T-helper 22 cell (primary cell): ENCODE data around the gene CLSTN3.

ENCODE experiments used
- DNase-seq: peaks from one replicate; pipeline ENCODE4 v3.0.0-alpha.2; 2020; ENCODE audit warnings: low read depth

Gene CLSTN3

DNA sequence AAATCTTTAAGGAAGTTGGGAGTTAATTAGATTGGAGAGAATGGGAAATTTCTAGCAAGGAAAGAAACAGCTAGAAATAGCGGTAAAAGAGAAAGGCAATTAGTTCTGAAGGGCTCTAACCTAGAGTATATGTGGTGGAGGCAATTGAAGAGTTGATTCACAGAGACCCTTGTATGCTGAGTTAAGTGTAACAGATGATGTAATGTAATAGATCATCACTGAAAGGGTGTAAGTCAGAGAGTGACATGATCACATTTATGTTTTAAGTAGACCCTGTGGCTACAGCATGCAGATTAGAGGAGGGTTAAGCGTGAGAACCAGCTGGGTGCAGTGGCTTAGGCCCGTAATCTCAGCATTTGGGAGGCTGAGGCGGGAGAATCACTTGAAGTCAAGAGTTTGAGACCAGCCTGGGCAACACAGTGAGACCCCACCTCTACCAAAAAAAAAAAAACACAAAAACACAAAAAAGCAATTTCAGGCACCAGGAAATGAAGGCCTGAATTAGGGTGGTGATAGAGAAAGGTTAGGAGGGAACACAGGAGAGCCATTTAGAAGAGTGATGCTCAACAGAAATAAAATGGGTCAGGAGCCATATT lies 4.4 kb upstream of the CLSTN3 start:
- no peak for DNase-seq

DNA sequence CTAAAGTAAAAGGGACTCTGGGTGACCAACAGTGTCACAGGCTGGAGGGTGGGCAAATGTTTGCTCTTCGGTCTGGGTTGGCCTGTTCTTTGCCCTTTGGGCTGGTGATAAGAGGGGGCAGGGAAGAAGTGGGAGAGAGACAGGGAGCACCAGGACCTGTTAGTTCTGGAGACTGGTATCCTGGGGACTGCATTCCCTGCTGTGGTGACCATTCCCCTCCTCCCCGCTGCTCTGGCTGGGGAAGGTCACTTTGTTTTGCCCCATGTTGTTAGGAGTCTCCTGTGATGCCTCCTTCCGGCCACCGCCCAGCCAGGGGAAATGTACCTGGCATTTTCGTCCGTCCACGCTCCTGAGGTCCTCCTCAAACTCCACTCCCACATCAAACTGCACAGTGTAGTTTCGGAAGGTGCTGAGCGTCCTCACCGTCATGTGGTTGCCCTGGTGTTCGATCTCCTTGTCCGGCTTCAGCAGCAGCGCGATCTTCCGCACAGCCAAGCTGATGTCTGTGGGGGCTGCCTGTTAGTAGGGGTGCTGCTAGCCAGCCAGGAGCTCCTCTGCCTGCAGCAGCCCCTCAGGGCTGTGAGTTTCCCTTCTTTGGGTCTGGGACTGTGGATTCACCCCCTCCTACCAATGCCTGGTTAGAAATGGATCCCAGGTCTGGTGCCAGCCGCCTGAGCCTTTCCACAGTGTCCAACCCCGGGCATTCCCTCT lies 2.1 kb upstream of the CLSTN3 start:
- no peak for DNase-seq

DNA sequence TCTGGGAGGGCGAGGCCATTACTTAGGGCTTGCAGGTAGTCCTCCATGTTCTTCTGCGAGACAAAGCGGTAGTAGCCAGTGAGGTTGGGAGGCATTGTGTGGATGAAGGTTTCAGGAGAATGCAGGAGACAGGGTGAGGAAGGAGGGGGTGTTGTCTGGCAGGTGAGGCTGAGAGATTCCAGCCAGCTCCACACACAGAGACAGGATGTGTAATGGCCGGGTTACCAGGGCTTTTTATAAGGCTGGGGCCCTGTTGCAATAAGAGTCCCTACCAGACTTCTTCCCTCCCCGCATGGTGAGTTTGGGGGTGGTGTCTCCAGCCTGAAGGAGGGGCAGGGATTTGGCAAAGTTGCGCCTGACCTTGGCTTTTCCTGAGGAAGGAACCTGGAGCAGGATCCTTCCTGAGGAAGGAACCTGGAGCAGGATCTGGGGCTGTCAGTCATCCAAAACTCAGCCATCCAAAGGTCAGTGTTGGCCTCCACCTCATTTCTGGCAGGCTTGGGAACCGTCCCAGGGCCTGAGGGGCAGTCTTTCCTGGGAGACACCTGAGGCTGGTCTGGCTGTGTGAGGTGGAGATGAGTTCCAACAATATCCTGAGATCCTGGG lies 1.4 kb upstream of the CLSTN3 start, which contains the start of gene RBP5:
TSS of gene RBP5 (minus strand) at position 209 of the 606 bp plus-strand sequence. CDS start at position 95, 114 bp downstream.
- no peak for DNase-seq

DNA sequence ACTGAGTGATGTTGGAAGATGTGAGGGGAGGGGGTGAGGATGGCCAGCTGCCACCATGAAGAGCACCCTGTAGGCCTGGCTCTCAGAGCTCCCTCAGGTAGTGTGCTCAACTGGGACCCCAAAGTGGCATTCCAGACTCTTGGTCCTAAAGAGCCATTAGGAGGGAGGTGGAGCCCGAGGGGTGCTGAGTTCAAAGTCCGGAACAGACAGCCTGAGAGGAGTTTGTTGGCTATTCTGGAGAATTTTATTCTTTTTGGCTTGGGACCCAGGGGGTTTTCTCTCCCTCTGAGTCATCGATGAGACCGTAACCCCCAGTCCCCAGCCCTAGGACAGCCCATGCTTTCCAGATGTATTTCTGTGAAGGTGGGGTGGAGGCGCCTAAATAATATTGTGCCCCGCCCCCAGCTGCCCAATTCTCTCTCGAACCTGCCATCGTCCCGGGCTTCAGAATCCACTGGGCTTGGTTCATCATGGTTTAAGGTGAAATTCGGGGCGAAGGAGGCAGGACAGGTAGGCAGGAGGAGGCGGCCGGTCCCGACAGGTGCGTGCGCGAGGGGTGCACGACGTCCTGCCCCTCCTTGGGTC lies 792 bp upstream of the CLSTN3 start:
- no peak for DNase-seq

DNA sequence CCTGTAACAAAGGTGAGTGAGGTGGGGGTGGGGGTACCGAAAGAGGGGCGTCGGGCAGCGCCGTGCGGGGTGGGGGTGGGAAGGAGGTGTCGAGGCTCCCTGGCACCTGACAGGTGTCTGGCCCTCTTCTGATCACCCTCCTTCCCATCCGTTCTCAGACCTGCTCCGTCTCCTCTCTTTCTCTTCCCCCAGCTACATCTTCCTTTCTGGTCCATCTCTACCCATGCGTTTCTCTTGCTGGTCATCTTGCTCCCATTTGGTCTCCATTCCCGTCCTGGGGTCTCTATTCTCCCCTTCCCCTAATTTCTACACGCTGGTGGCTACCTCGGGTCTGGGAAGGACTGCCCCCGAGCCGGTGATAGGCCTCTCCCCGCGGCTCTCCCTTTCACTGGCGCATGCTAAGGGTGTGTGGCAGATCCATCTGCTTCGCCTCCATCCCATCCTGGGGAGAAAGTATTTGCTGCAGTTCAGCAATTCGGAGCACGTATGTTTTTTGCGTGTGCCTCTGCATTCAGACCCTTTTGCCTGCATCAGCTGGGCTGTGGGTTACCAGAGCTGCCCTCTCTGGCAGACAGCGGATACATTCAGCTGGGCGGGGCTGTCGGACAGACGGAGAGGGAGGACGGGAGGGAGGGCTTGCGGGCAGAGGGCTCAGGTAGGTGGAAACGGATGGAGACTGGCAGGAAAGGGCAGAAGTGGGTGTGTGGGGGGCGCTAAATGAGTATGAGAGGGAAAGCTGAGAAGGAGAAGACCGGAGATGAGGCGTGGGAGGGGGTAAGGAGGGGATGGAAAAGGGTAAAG lies 730 bp downstream of the CLSTN3 start:
- DNase-seq = no peak

DNA sequence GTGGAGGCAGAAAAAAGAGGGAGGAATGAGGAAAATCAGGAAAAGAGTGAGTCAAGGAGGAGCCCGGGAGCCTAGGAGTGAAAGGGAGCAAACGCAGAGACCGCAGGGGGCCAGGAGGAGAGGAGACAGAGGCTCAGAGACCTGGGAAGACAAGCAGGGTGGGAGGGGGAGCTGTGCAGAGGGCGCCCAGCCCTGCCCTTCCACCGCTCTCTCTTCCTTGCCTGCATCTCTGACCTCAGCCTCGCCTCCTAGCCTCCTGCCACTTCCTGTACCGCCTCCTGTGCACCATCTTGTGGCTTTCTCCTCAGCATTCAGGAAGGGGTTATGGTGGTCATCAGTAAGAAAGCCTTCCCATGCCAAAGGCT lies 1.3 kb downstream of the CLSTN3 start:
- DNase-seq = no peak

DNA sequence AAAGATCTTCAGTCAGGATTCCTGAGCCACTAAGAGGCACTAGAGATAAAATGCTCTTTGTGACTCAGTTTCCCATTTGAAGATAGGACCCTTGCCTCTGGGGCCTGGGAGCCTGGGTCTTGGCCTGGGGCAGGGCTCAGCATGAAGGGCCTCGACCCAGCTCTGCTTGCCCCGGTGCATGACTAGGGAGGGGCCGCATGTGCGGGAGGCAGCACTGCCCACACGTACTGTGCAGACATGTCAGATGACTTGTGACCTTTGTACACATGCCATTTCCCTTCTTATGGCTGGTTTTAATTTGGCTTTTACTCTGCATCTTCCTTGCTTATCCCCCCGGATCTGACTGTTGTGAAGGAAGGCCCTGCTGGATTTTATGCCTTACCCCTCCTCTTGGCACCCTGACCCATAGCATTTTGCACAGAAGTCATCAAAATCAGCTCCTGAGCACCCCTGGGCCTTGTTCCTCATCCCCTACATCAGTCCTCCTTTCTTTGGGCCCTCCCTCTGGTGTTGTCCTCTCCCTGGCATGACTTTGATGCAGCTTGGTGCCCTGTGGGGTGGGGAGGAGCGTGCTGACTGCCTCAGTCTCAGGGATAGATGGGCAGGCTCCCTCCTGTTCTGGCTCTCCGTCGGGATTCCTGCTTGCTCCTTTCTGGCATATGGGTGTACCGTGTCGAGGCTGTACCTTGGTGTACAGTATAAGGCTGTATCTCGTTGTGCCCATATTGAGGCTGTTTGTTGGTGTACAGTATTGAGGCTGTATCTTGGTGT lies 4.4 kb downstream of the CLSTN3 start:
- DNase-seq = no peak

DNA sequence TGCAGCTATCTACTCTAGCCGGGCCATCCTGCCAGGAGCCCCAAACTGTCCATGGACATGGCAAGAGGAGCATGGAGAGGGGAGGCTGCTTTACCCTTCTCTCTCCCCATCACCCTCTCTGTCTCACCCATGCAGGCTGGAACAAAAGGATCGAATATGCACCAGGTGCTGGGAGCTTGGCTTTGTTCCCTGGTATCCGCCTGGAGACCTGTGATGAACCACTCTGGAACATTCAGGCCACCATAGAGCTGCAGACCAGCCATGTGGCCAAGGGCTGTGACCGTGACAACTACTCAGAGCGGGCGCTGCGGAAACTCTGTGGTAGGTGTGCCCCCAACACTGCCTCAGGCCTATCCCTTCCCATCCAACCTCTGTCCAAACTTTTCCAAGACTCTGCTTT lies 5.9 kb downstream of the CLSTN3 start:
- no peak for DNase-seq

DNA sequence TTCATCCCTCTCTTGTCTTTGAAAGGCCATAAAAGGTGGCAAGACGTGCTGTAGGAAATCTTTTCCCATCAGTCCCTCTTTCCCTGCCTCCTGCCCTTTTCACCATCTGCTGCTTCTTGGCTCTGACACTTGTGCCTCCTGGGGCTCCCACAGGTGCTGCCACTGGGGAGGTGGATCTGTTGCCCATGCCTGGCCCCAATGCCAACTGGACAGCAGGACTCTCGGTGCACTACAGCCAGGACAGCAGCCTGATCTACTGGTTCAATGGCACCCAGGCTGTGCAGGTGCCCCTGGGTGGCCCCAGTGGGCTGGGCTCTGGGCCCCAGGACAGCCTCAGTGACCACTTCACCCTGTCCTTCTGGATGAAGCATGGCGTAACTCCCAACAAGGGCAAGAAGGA lies 6.5 kb downstream of the CLSTN3 start:
- DNase-seq = no peak

DNA sequence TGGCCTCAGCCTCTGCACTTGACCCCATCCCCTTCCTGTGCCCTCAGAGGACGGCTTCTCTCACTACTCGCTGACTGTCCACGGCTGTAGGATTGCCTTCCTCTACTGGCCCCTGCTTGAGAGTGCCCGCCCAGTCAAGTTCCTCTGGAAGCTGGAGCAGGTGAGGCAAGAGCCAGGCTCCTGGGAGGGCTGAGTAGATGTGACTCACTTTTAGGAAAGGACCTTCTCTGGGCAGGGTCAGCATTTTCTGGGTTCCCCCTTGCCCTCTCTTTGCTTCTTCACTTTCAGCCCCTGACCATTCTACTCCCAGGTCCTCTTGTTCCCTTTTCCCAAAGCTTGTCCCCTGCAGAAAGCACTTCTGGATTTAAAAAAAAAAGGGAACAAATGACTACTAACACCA lies 7.7 kb downstream of the CLSTN3 start:
- DNase-seq = no peak

DNA sequence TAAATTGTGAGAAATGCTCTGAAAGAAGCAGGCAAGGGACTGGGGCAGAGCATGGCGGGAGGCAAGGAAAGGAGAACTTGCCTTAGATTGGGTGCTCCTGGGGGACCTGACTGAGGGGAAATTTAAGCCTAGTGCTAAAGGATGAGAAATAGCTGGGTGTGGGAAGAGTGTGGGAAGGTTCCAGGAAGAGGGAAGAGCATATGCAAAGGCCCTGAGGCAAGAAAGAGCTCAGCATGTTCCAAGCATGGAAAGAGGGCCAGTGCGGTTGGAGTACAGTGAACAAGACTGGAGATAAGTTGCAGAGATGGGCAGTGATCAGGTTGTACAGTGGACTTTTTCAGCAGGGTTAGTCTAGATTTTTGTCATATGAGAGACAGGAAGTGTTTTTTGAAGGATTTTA lies 9.0 kb downstream of the CLSTN3 start:
- no peak for DNase-seq

DNA sequence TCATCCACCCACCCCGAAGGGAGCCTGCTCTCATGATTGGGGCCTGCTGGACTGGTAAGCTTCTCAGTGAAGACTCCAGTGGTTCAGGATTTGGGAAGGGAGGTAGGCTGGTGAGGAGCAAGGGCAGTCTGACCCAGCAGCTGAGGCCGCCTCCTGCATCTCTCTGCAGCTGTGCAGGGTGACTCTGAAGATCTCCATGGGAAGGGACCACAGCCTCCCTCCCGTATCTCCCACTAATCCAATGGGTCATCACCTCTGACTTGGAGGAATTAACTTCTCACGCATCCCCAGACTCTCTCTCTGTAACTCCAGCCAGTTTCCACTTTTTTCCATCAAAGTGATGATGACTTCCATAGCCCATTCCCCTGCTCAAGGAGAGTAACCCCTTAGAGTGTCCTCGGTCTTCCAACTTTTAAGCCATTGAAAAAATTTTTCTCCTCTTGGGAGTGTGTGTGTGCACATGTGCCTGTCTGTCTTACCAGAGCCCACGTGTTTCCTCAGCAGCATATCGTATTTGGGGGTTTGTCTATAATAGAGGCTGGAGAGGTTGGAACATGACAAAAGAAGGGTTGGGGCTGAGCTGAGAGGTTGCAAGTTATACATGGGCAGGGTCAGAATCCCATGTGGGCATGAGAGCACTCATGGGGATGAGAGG lies 11.3 kb downstream of the CLSTN3 start:
- no peak for DNase-seq

DNA sequence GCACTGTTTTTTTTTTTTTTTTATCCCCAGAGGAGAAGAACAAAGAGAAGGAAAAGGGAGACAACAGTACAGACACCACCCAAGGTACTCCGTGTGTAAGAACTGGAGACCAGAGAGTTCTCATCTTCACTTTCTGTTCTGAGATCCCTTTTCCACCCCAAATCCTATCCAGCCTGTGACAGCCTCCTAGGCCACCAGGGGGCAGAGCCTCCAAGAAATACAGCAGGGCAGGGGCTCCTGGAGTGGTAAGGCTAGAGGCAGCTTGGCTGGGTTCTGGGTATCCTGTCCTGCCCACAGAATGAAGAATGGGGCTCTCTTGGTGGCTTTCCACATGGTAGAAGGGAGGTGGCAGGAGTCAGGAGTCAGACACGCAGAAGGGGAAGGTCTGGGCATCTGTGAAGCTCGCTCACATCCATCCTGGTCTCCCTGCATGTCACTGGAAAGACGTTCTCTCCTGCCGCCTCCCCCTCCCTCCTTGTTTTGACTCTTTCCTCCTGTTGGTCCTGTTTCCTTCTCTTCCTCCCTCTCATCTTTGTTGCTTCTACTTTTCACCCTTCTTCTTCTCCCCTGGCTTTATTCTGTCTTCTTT lies 12.0 kb downstream of the CLSTN3 start:
- no peak for DNase-seq

DNA sequence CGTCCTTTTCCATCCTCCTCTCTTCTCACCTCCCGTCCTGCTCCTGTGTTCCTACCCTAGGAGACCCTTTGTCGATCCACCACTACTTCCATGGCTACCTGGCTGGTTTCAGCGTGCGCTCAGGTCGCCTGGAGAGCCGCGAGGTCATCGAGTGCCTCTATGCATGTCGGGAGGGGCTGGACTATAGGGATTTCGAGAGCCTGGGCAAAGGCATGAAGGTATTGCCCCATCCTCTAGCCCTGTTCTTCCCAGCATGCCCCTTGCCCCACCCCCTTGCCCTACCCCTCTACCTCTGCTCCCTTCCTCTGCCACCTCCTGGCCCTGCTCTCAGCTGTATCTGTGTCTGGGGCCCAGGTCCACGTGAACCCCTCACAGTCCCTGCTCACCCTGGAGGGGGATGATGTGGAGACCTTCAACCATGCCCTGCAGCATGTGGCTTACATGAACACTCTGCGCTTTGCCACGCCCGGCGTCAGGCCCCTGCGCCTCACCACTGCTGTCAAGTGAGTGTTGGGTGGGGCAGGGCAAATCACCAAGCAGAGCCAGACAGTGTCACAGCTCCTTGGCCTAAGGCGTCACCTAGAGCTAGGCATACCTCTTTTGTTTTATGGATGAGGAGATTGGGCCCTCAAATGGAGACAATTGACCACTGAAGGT lies 12.8 kb downstream of the CLSTN3 start:
- DNase-seq = no peak

DNA sequence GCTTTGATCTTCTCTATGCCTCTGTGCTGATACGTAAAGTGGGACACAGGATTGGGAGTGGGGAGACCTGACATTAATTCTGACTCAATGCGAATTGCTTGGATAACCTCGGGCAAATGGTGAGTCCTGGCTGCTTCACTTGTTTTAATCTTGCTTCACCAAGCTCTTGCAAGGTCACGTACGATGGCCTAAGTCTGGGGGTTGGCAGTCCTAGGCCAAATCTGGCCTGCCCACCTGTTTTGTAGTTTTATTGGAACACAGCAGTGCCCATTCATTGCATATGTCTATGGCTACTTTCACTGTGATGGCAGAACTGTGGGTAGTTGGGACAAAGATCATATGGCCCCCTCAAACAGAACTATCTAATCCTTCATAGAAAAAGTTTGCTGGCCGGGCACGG lies 13.4 kb downstream of the CLSTN3 start:
- no peak for DNase-seq

DNA sequence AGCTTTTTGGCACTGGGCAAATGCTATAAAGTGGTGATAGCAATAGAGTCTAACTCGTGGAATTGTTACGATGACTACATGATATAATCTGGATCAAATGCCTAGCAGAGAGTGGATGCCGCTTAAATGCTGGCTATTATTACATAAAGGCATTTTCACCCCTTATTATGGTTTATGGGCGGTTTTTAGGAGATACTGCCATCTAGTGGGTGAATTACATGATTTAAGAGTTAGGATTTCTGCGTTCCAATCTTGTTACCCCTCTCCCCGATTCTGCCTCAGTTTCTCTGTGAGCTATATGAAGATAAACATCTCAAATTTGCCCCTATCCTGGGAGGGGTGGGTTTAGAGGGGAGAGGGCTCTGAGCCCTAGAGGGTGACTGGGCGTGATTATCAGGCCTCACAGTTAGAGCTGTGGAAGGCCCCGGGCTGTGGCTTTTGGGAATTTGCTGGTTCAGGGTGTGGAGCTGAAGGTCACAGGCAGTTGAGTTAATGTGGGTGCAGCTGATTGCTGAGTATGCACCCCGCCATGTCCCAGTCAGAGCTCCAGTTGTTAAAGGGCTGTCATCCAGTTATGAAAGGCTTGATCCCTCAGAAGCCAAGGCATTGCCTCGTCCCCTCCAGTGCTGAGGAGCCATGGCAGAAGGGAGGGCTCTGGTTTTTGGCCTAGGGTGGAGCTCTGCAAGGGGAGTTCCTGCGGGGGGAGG lies 14.4 kb downstream of the CLSTN3 start:
- DNase-seq = no peak

DNA sequence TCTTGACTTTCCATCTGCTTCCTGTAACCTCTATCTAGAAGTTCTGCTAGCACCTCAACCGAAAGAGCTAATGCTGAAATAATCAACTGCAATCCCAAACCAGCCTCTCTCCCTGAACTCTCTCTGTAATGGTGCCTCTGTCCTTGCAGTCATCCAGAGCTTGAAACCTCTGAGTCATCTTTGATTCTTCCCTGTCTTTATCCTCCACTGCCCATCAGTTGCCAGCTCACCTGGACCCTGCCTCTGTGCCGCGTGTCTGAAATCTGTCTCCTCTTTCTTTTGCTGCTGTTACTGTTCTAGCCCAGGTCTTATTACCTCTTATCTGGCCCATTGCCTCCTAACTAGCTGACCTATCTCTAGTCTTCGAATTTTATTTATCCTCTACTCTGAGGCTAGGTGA lies 15.5 kb downstream of the CLSTN3 start:
- DNase-seq = no peak

DNA sequence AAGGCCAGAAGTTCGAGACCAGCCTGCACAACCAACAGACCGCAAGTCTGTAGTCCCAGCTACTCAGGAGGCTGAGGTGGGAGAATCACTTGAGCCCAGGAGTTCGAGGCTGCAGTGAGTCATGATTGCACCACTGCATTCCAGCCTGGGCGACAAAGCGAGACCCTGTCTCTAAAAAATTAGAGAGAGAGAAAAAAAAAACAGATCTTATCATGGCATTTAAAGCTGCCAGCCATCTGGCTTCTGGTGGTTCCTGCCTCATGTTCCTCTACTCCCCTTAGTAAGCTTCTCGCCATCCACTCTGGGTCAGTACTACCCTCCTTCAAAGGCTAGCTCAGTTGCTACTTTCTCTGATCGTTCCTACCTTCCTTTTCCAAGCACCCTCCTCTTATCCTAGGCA lies 16.1 kb downstream of the CLSTN3 start:
- no peak for DNase-seq

DNA sequence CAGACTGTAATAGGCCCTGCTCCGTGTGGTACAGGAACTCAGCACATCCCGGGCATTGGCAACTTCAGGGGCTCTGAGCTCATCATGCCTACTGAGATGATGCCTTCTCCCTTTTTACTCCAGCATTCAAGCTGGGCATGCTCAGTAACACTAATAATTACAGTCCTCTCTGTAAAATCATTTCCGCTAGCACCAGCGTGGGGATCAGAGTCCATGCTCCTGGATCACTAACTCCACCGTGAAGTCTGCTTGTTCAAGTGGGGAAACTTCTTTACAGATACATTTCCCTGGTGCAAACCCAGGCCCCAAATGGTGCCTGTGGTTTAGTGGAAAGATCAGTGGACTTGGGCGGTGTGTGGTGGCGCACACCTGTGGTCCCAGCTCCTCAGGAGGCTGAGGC lies 16.7 kb downstream of the CLSTN3 start:
- no peak for DNase-seq

DNA sequence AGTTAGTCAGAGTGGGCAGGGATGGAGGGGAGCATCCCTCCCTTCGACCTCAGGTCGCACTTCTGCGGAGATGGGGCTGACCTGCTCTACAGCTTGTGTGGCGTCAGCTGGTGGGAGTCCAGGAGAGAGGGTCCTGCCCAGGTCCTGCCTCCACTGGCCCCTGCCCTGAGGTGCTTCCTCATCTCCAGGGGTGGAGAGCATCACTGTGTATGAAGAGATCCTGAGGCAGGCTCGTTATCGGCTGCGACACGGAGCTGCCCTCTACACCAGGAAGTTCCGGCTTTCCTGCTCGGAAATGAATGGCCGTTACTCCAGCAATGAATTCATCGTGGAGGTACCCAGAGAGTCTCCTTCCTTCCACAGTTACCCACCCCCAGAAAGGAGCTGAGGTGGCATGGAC lies 20.2 kb downstream of the CLSTN3 start:
- no peak for DNase-seq
